Lower leg skin (tissue), 3 donors: ENCODE results near the gene KRT1.

Experiments used
- POLR2A ChIP-seq, 2 donors: fragments of 450-650 bp; IDR thresholded peaks; one replicate each; pipeline ENCODE4 v1.6.1; 2016 to 2017; ENCODE audit warnings: antibody characterized with exemption in 2 of 2, mild to moderate bottlenecking in 1 of 2, moderate library complexity in 1 of 2
- TF ChIP-seq, protein P1 (sequence below), 3 donors: fragments of 450-650 bp; IDR thresholded peaks; one replicate each; pipeline ENCODE4 v1.5.1; 2016; ENCODE audit warnings: antibody characterized with exemption in 3 of 3, mild to moderate bottlenecking in 3 of 3, moderate library complexity in 2 of 3

DNA sequence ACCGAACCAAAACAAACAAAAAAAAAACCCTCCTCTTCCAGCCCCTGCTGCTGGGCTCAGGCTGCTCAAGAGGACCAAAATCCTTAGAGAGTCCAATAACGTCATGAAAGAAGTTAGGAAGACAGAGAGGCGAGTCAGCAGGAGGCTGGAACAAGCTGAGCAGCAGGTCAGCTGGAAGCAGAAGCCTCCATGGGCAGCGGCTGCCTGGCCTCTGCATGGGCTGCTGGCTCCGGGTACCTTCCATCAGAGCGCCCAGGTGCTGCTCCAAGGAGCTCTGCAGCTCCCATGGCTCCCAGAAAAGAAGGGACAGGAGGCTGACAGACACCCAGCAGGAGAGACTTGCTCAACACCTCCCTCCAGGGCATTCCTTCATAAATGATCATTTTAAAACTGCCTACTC is 25.0 kb downstream of the KRT1 start:
- TF ChIP-seq, protein P1, sequence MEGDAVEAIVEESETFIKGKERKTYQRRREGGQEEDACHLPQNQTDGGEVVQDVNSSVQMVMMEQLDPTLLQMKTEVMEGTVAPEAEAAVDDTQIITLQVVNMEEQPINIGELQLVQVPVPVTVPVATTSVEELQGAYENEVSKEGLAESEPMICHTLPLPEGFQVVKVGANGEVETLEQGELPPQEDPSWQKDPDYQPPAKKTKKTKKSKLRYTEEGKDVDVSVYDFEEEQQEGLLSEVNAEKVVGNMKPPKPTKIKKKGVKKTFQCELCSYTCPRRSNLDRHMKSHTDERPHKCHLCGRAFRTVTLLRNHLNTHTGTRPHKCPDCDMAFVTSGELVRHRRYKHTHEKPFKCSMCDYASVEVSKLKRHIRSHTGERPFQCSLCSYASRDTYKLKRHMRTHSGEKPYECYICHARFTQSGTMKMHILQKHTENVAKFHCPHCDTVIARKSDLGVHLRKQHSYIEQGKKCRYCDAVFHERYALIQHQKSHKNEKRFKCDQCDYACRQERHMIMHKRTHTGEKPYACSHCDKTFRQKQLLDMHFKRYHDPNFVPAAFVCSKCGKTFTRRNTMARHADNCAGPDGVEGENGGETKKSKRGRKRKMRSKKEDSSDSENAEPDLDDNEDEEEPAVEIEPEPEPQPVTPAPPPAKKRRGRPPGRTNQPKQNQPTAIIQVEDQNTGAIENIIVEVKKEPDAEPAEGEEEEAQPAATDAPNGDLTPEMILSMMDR (IDR thresholded peaks at IDR 0.05): no peak
- TF ChIP-seq POLR2A (IDR thresholded peaks at IDR 0.05): no peak
